Activated CD4-positive, alpha-beta T cell treated with anti-CD3 and anti-CD28 coated beads, Interleukin-2, amount 50 U/mL, for 24 hours (primary cell): ENCODE results near the gene FOXE3.

Source experiments
- DNase-seq, 2 donors: peaks; one replicate each; pipeline ENCODE4 v3.0.0-alpha.2; 2020; ENCODE audit warnings: low read depth in 1 of 2, low spot score in 1 of 2

Gene FOXE3

DNA sequence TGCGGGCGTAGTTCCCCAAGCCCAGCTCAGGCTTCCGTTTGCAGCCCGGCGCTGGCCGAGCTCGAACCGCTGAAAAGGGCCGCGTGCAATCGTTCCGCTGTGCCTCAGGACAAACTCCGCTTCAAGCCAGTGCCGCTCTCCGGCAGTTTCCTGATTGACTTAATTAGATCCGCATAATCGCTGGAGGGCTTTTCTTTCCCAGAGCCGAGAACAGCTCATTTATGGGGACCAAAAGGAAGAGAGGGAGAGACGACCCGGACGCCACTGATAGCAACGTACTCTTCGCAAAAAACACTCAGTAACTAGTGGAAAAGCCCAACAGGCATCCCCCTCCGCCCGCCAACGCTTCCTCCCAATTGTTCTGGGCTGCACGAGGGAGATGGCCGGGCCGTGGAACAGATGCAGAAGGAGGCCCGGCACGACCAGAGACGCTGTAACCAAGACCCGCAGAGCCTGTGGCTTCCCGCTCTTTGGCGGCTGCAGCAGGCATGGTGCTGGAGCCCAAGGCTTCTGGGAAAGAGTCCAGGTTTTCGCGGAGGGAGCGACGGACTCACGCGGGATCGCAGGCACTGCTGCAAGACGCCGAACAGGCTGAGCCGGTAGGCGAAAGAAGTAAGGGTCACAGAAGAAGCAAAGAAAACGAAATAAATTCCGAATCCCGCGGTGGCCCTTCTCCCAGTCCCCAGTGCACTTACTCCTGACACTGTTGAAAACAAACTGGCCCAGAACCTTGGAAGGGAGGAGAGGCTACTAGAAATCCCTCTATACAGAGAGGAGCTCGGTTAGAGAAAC lies 18.2 kb downstream of the FOXE3 start:
- no peak for DNase-seq

- DNase-seq = no peak
Observed at GRCh38 chr1:47435506-47436303, 19.6 kb downstream of the FOXE3 start.

- peak; percentile 59 to 63 for DNase-seq
Observed at GRCh38 chr1:47436304-47436978, 20.4 kb downstream of the FOXE3 start.

DNA sequence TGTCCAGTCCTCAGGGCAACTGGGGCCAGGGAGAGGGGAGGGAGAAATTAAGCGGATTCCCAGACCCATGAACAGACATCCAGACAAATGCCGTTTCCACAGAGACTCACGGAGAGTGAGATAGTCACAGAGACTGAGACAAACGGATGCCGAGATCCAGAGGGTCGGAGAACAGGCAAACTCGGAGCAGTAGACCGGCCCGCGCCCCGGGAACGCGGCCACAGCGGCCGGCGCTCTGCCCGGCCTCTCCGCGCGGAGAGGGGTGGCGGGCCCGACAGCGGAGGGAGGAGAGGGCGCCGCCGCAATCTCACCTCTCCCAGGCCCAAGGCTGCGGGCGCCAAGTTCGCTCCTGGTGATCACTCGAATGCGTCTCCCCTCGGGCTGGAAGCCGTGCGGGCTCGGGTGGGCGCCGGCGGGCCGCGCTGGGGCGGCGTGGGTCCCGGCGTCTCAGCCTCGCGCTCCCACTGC lies 20.9 kb downstream of the FOXE3 start:
- no peak for DNase-seq

DNA sequence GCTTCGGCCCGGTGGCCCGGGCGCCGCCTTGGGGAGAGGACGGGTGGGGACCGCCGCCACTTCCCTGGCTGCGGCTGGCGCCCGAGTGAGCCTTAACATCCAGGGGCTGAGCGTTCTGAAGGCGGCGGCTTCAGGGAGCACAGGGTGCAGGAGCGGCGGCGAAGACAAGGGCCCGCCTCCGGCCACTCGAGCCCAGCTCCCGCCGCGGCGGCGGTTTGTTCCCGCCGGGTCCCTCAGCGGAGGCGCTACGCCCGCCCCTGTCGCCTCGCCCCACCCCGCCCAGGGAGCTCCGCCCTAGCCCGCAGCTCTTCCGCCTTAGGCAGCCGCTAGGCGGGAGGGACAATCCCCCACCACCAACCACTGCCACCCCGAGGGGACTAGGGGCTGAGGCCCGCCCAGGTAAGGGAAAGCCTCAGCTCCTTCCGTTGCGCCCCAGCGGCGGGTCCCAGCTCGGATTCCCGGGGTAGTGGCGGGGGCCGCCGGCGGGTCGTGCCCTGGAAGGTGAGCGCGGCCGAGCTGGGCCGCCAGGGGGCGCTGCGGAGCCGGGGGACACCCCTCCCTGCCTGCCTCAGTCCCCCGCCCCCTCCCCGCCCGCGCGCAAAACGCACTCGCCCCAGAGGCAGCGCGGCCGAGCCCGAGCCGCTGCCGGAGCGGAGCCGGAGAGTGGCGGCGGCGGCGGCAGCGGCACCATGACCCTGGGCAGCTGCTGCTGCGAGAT lies 21.5 kb downstream of the FOXE3 start, which contains the start of gene FOXD2:
TSS of gene FOXD2 (plus strand) at position 598 of the 718 bp plus-strand sequence. CDS start at position 690, 92 bp downstream.
- DNase-seq = peak; percentile 77 to 94

GRCh38 chr1:47438165-47439016 lies 22.3 kb downstream of the FOXE3 start:
- DNase-seq = no peak

DNA sequence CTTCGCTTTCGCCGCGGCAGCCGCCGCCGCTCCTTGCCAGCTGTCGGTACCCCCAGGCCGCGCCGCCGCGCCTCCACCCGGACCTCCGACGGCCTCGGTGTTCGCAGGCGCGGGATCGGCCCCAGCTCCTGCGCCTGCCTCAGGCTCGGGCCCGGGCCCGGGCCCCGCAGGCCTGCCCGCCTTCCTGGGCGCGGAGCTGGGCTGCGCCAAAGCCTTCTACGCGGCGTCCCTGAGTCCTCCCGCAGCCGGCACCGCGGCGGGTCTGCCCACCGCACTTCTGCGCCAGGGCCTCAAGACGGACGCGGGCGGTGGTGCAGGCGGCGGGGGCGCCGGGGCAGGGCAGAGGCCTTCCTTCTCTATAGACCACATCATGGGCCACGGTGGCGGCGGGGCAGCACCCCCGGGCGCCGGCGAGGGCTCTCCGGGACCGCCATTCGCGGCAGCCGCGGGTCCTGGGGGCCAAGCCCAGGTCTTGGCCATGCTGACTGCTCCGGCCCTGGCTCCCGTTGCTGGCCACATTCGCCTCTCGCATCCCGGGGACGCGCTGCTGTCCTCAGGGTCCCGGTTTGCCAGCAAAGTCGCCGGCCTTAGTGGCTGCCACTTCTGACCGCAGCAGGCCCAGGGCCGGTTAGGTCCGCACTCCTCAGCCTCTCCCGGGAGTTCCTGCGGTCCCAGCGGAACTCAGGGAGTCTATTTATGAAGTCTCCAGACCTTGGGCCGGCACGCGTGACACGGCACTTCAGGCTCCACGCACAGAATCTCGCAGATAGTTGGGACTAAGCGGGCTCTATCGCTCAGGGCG lies 23.1 kb downstream of the FOXE3 start:
- DNase-seq = no peak

- no peak for DNase-seq
Observed at GRCh38 chr1:47439819-47440598, 23.9 kb downstream of the FOXE3 start.

- DNase-seq = no peak
Observed at GRCh38 chr1:47440599-47441081, 24.6 kb downstream of the FOXE3 start.

DNA sequence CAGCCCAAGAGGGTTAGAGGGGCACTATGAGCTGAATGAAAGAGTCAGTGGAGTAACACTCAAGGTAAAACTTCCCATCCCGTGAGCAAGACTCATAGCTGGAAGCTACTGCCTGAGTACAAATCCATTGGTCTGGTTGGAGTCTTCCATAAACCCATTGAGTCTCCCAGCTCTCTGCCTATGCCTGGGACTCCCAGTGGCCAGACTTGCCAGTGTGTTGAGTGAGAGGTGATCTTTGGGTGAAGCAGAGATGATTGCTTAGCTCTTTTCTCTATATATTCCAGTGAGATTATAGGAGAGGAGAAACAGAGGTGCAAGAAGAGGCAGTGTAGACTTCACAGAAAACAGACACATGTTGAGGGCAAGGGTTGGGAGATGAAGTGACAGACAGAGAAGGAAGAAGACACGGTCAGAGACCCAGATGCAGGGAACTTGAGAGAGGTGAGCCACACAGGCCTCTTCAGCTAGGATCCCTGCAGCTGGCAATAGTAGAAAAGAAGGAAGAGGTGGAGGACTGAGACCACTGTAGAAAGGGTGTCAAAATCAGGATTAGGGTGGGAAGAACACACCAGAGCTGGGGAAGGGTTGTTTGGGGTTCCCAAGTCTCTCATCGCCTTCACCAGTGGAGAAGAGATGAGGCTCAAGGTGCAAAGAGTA lies 25.5 kb downstream of the FOXE3 start:
- DNase-seq = no peak

DNA sequence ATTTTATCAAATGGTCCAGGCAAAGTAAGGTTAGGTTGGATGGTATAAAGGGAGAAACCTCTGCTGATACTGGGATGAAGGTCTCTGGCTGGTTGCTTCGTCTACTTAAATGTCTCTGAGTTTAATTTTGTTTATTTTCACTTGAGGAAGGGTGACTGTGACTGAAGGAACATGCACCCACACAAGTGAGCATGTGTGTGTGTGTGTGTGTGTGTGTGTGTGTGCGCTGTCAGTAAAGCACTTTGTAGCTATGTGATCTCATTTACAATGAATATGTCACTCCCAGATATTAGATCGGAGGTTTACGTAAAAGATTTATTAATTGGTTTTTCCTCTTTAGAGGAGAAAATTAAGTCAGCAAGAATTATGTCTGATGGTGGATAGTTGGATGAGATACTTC lies 26.1 kb downstream of the FOXE3 start:
- DNase-seq = no peak

DNA sequence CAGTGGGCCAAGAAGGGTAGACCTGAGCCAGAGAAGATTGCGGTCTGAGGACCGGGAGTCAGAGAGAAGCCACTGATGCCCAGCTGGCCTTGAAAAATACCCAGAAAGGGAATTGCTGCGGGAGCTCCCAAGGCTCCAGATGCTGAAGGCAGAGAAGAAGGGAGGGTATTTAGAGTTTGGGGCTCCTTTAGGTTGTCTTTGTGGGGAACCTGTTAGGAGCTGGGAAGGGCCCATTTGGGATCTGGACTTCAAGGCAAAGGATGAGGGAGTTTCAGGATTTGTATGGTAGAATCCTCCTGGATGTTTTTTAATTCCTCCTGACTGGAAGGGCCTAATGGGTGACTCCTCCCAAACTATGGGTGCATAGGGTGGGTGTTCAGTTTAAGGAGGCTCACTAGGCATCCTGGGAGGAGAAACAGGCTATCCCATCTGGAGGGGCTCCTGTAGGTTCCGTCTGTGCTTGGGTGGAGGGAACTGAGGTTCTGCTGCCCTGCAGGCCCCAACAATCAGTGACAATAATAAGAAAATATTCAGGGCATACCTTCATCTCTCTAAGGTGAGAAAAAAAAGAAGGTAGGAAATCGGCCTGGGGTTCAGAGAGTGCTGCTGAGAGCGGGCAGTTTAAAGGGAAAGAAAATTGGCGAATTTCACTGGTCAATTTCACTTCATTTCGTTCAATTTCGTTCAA lies 26.9 kb downstream of the FOXE3 start:
- DNase-seq = no peak

GRCh38 chr1:47443530-47444296 lies 27.6 kb downstream of the FOXE3 start:
- no peak for DNase-seq

DNA sequence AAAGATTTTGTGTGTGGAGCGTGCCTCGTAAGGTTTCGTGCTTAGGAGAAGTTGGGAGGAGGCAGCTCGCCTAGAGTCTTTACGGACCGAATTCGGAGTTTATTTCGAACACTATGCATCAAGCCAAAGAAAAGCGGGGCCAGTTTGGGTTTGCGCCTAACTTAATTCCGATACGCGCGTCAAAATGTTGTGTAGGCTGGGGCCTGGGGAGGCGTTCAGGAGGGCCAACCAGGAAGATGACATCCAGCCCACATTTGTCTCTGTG lies 28.1 kb downstream of the FOXE3 start:
- DNase-seq = no peak

- no peak for DNase-seq
Observed at GRCh38 chr1:47444562-47445465, 28.7 kb downstream of the FOXE3 start.
